Activated CD8-positive, alpha-beta memory T cell treated with anti-CD3 and anti-CD28 coated beads for 36 hours (primary cell): ENCODE data around the gene KRTAP9-2. TPM values are rescaled to one million over a fixed set of nuclear protein-coding genes. Genes with fewer than 3 reads are reported as not detected.

Experiments used
- total RNA-seq, 2 experiments: library from RNA; stranded (reverse); gene quantifications; one replicate each; pipeline ENCODE4 v1.2.3, GENCODE V29; 2021

The KRTAP9-2 gene
- total RNA-seq, 2 experiments from 2014 or later: not detected

Other genes starting within 250 kb of the KRTAP9-2 start
- not detected for gene KRT40, start 242.3 kb upstream of the KRTAP9-2 start, total RNA-seq
- gene KRTAP3-3, start 232.5 kb upstream of the KRTAP9-2 start, total RNA-seq: not detected
- gene KRTAP3-2, start 226.7 kb upstream of the KRTAP9-2 start, total RNA-seq: not detected
- not detected for gene KRTAP3-1, start 217.5 kb upstream of the KRTAP9-2 start, total RNA-seq
- not detected for gene KRTAP1-5, start 199.4 kb upstream of the KRTAP9-2 start, total RNA-seq
- not detected for gene KRTAP1-4, start 196.5 kb upstream of the KRTAP9-2 start, total RNA-seq
- gene KRTAP1-3, start 191.8 kb upstream of the KRTAP9-2 start, total RNA-seq: not detected
- not detected for gene KRTAP1-1, start 185.2 kb upstream of the KRTAP9-2 start, total RNA-seq
- gene KRTAP2-1, start 179.3 kb upstream of the KRTAP9-2 start, total RNA-seq: not detected
- not detected for gene KRTAP2-2, start 171.4 kb upstream of the KRTAP9-2 start, total RNA-seq
- gene KRTAP2-3, start 166.5 kb upstream of the KRTAP9-2 start, total RNA-seq: not detected
- gene KRTAP2-4, start 160.8 kb upstream of the KRTAP9-2 start, total RNA-seq: not detected
- gene KRTAP4-7, start 142.5 kb upstream of the KRTAP9-2 start, total RNA-seq: not detected
- gene KRTAP4-8, start 128.5 kb upstream of the KRTAP9-2 start, total RNA-seq: not detected
- not detected for gene KRTAP4-16, start 124.4 kb upstream of the KRTAP9-2 start, total RNA-seq
- gene KRTAP4-9, start 121.3 kb upstream of the KRTAP9-2 start, total RNA-seq: not detected
- gene KRTAP4-11, start 108.3 kb upstream of the KRTAP9-2 start, total RNA-seq: not detected
- not detected for gene KRTAP4-12, start 102.5 kb upstream of the KRTAP9-2 start, total RNA-seq
- gene KRTAP4-6, start 86.1 kb upstream of the KRTAP9-2 start, total RNA-seq: not detected
- gene KRTAP4-5, start 76.8 kb upstream of the KRTAP9-2 start, total RNA-seq: not detected
- gene KRTAP4-4, start 65.9 kb upstream of the KRTAP9-2 start, total RNA-seq: not detected
- gene KRTAP4-3, start 58.4 kb upstream of the KRTAP9-2 start, total RNA-seq: not detected
- gene KRTAP4-2, start 48.4 kb upstream of the KRTAP9-2 start, total RNA-seq: not detected
- not detected for gene KRTAP4-1, start 41.7 kb upstream of the KRTAP9-2 start, total RNA-seq
- gene KRTAP9-1, start 36.8 kb upstream of the KRTAP9-2 start, total RNA-seq: not detected
- gene KRTAP9-3, start 5.8 kb downstream of the KRTAP9-2 start, total RNA-seq: not detected
- not detected for gene KRTAP9-8, start 11.4 kb downstream of the KRTAP9-2 start, total RNA-seq
- not detected for gene KRTAP9-4, start 23.0 kb downstream of the KRTAP9-2 start, total RNA-seq
- gene KRTAP9-9, start 28.7 kb downstream of the KRTAP9-2 start, total RNA-seq: not detected
- gene KRTAP9-6, start 38.7 kb downstream of the KRTAP9-2 start, total RNA-seq: not detected
- gene KRTAP9-7, start 49.0 kb downstream of the KRTAP9-2 start, total RNA-seq: not detected
- not detected for gene KRTAP29-1, start 76.2 kb downstream of the KRTAP9-2 start, total RNA-seq
- gene KRTAP16-1, start 82.7 kb downstream of the KRTAP9-2 start, total RNA-seq: not detected
- not detected for gene KRTAP17-1, start 89.1 kb downstream of the KRTAP9-2 start, total RNA-seq
- gene KRT33A, start 124.2 kb downstream of the KRTAP9-2 start, total RNA-seq: not detected
- not detected for gene KRT33B, start 143.2 kb downstream of the KRTAP9-2 start, total RNA-seq
- not detected for gene KRT34, start 155.7 kb downstream of the KRTAP9-2 start, total RNA-seq
- not detected for gene KRT31, start 171.0 kb downstream of the KRTAP9-2 start, total RNA-seq
- not detected for gene KRT37, start 197.9 kb downstream of the KRTAP9-2 start, total RNA-seq
- gene KRT38, start 214.3 kb downstream of the KRTAP9-2 start, total RNA-seq: not detected
- gene KRT32, start 240.7 kb downstream of the KRTAP9-2 start, total RNA-seq: not detected